Measurements from ENCODE around the gene MCTP1.

The MCTP1 gene

DNA sequence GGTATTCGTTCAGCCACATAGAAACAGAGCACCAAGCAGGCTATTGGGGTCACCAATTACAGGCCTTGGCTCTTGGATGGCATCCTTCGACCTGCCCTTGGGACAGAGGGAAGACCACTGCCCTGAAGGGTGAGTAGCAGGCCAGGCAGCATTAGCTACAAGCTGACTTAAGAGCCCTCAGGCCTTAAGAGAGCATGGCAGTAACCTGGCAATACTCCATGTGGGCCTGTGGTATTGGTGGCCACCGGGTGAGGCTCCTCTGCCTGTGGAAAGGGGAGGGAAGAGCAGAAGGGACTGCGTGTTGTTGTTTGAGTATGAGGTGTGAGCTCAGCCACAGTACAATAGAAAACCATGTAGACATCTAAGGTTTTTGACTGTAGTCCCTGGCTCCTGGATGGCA is 170.6 kb downstream of the MCTP1 start:
- DNase-seq (ENCODE audit: low spot score) = no peak

DNA sequence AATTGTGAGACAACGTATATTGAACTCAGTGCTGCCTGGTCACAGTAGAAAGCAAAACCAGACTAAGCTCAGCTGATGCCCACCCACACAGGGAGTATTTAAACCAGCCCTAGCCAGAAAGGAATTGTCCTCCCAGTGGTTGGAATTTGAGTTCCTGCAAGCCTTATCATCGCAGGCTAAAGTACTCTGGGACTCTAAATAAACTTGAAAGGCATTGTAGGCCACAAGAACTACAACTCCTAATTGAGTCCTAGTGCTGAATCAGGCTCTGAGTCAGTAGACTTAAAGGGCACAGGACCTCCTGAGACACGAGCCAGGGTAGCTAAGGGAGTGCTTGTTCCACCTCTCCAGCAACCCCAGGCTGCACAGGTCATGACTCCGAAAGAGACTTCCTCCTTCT is 171.4 kb downstream of the MCTP1 start:
- DNase-seq (ENCODE audit: low spot score) = no peak

DNA sequence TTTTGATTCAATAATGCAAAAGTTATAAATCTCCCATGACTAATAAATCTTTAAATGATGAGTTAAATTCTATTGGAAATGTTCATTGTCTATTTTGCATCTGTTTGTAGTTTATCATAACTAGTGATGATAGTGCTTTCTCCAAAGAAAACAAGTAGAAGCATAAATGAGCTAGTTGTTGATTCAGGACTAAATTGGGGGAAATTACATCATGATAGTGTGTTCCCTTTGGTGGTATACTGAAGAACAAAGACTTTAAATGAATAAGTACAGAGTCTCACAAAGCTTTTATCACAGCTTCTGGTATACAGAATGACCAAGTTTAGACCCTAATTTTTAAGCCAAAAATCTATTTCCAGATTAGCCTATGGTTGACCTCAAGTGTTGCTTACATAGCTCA is 173.8 kb downstream of the MCTP1 start:
- DNase-seq (ENCODE audit: low spot score) = no peak

DNA sequence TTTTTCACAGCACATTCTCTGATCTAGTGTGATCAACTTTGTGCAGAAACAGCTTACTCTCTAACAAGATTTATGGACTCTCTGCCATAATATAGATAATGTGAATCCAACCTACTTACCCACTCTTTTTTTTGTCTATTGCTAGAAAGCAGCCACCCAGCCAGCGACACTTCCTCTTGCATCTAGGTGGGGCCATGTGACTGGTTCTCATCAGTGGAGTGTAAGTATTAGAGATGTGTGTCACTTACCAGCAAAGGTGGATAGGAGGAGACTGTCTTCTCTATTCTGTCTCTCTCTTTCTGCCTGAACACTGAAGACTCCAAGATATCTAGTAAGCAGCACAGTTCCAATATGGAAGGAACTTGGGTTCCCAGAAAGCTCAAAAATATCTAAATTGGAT is 174.8 kb downstream of the MCTP1 start:
- DNase-seq (ENCODE audit: low spot score) = no peak

DNA sequence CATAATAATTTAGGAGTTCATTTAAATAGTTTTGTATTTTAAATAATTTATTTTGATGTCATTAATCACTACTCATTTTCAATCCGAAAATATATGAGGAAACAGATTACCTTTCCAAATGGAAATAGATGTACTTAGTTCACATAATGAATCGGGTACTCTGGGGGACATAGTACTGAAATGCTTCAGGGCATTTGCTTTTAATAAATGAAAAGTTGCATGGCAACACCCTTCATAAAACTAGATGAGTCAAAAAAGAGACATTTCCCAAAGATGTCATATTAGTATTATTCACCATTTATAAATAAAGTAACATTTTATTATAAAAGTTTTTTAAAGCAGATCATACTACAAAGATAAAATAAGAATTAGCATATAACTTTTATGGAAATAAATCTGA is 177.8 kb downstream of the MCTP1 start:
- DNase-seq (ENCODE audit: low spot score) = no peak

DNA sequence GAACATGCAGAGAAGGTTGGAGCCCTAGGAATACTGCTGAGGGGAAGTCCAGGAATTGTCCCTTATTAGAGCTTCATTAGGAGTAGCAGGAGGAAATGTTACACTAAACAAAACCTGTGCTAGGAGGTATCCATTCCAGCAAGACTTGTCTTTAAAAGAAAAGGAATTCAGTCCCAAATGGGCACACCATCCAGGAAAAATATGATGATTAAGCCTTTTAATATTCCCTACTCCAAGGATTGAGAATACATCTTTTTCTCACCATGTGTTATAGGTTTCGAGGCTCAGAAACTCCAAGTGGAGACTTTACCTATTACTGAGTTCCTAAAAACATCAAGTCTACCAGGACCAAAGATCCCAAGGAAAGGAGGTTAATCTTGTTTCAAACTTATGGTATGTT is 179.3 kb downstream of the MCTP1 start:
- no peak for DNase-seq (ENCODE audit: low spot score)

DNA sequence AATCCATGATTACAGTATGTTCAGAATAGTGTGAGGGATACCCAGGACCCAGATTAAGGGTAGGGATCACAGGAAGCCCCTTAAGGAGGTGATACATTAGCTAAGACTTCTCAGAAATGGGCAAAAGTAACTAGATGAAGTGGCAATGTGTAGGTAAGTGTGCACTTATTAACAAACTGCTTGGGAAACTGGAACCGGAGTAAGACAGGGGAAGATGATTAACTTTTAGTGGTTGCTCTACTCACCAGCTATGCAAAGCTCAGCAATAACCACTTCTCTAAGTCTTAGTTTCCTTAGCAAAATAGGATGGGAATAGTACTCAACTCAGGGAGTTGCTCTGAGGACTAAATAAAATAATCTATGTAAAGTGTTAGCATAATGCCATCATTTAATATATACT is 182.2 kb downstream of the MCTP1 start:
- no peak for DNase-seq (ENCODE audit: low spot score)

DNA sequence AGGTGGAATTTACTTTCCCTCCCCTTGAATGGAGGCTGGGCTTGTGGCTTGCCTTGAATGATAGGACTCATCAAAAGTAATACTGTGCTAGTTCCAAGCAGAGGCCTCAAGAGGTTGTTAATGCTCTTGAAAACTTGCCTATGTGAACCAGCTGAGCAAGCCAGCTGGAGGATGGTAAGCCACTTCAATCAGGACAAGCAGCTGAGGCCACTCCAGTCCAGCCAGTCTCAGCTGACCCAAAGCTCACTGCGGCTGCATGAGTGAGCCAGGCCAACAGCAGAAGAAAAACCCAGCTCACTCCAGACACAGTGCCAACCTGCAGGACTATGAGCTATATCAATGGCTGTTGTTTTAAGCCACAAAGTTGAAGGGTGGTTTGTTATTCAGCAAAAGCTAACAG is 182.8 kb downstream of the MCTP1 start:
- DNase-seq (ENCODE audit: low spot score) = no peak

DNA sequence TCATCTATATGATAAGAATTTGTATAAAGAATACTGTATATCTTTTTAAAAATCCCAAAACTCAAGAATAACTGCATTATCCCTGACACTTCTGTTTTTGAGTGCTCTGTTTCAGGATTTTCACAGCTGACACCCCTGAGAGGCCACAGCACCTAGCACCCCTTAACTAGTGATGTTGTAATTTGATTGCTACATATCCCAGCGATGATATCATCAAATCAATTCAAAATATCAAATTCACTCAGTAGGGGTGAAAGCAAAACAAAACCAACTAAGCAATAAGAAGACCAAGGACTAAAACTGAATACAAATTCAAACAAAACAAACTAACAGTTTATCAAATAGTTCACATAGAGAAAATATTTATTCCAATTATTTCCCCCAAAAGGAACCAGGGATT is 184.3 kb downstream of the MCTP1 start:
- no peak for DNase-seq (ENCODE audit: low spot score)

DNA sequence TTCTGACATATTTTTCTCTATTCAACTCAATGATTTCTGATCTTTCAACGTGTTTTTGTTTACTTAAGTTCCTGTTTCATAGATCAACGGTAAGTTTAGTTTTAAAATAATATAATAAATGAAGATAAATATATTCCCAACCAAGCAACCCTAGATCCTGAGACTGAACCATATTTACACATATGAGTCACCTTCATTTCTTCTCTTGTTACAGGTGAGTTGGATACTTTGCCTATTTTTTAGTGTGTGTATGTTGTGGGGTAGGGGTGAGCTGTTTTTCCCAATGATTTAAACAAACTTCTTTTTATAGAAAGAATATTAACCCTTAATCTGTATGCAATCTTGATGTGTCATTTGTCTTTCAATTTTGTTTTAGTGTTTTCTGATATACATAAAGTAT is 186.9 kb downstream of the MCTP1 start:
- no peak for DNase-seq (ENCODE audit: low spot score)

DNA sequence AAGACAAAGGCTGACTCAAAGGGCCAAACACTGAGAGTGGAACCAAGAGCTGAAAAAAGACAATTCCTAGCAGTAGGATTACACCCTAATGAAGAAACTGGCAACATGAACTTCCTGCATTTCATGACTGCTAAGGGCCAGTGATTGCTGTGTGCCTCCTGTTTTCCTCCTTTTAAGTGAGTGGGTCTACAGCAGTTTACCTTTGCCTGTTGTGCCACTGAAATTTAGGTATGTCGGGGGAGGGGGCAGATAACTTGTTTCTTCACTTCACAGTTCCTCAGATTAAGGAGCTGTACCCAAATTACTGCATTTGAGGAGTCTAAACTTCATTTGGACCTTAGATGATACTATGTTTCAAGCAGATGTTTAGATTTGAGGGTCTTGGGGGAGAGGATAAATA is 191.7 kb downstream of the MCTP1 start:
- DNase-seq (ENCODE audit: low spot score) = no peak

DNA sequence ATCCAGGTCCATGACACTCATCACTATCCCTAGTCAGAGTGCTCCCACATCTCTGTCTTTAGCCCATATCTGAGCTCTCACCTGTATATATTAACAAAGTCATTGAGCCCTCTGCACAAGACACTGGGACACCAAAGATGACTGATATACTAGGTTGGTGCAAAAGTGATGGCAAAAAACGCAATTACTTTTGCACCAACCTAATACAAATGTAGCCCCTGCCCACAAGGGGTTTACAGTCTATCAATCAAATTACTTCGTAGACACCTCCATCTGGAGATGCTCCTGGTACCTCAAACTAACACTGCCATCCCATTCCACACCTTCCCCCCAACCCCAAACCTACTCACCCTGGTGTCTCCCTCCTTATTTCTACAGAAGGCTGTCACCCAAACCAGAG is 194.1 kb downstream of the MCTP1 start:
- DNase-seq (ENCODE audit: low spot score) = no peak

DNA sequence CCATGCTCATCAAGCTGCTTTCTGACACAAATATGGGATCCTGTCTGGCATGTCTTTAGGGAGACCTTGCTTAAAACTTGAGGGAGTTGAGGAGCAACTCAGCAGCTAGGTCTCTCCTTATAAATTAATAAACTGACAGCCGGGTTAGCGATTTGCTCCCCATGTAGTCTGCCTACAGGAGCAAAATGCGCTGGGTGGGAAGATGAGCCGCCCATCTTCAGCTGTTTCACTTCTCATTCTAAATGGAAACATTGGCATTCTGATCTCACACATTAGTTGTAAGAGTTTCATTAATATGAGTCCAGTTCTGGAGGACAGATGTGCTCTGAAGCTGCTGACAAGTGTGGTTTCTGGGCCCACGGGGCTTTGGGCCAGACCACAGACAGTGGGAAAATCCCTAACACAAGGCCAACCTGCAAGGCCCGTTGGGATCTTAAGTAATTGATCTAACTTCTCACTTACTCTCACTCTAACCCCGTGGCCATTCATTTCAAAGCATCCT is 197.0 kb downstream of the MCTP1 start:
- DNase-seq (ENCODE audit: low spot score) = no peak

DNA sequence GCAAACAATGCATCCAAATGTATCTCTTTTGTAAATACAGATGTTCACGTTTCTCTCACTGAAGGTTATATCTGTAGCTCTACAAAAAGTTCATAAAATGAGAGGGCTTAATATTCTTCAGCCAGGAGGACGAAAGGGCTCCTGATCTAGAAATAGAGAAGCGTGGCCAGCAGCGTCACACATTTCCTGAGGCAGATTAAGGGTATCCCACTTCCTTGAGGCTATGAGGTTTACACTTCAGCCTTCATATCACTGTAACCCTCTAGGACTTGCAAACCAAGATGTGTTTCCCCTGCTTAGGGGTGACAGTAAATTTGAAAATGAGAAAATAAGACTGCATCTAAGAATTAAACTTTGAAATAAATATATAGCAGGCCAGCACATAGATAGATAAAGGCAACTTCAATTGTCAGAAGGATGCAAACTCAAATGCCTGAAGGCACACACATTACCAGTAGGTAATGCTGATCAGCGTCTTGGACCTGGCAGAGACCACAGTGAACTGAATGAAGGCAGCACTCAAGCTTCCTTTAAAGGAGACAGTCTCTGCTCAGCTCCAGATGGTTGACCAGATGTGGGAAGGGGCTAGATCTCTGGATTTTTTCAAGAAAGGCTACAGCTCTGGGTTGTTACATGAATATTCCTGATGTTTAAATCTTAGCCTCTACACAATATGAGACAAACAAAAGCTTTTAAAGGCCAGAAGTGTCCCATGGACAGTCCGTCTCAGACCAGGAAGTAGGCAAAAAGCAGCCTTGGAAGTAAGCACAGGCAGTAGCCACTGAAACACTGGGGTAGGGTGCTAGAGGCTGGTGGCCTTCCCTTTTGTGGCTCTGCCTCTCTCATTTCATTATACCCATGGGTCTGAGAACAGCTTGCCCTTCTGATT is 197.7 kb downstream of the MCTP1 start:
- no peak for DNase-seq (ENCODE audit: low spot score)

DNA sequence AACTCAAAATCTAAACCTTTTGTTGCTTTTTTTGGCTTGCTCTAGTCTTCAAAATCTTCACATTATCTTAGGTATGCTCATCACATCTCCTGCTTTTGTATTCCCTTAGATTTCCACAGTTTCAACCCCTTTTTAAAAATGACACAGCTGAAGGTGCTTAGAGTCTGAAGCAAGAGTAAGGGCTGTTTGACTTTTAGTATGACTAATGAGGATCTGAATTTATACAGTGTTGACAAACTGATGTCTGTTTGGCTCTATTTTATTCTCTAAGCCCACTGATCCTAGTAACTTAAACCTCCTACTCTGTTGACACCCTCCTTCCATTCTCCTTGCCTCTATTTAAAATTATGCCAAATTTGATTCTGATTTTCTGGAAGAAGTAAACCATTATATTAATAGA is 200.1 kb downstream of the MCTP1 start:
- no peak for DNase-seq (ENCODE audit: low spot score)

DNA sequence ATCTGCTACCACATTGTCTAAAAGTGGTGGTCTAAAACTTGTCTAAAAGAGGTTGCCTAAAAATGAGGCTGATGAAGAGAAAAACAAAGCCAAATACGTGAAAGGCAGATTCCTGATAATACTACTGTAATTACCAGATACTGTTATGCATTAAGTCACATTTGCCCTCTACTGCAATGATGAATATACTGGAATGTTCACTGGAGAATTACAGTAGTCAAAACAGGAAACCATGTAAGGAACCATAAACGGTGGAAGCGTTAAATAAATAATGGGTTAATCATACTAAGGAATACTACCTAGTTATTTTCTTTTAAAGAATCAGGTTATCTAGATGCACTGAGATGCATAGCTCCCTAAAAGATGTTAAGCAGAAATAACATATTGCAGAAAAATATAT is 201.3 kb downstream of the MCTP1 start:
- no peak for DNase-seq (ENCODE audit: low spot score)

DNA sequence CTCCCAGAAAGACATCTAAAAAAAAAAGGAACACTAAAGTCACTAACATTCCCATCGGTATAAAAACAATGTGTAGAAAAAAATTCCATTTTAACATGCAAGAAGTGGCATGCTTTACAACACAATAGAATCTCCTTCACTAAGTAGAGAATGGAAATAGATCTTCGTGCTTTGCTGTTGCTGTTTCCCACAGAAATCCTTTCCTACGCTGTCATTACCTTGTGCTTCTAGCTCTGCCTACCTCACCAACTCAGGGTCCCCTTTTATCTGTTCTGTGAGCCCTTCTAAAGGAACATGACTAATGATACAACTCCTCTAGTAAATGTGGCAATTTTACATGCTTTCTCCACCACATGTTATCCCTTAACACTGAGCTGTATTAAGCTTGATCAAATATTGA is 202.9 kb downstream of the MCTP1 start:
- DNase-seq (ENCODE audit: low spot score) = no peak

DNA sequence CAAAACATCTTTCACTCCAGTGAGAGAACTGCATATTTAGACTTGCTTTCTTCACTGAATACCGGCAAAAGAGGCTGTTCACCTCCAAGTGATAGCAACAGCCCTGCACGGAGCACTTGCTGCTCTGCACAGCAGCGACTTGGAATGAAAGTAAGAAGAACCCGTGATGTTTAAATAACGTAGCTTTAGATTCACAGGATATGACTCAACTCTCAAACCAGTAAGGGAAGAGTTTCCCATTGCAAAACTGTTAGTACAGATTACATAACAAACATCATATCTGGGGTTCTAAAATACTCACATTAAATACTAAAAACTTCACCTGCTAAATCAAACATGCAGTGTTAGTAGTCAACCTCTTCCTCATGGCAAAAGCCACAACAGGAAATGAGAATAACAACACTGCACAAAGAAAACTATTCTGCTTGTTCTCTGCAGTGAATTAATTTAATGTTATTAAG is 203.4 kb downstream of the MCTP1 start:
- no peak for DNase-seq (ENCODE audit: low spot score)

DNA sequence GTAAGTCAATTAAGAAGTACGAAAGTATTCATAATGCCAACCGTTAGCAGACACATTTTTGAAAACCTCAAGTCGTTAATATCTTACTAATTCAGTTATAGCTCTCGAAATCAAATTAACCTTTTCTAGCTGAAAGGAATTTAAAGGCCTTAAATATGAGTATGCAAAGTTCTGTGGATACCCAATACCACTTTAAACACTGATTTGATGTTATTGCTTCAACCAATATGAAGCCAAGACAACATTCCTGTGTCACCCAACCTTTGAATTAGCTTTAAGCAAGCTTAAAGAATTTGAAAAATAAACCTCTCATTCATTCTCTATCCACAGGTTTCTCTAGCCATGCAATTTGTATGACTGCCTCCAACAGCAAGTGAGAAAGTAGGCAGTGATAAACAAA is 204.5 kb downstream of the MCTP1 start:
- DNase-seq (ENCODE audit: low spot score) = no peak

DNA sequence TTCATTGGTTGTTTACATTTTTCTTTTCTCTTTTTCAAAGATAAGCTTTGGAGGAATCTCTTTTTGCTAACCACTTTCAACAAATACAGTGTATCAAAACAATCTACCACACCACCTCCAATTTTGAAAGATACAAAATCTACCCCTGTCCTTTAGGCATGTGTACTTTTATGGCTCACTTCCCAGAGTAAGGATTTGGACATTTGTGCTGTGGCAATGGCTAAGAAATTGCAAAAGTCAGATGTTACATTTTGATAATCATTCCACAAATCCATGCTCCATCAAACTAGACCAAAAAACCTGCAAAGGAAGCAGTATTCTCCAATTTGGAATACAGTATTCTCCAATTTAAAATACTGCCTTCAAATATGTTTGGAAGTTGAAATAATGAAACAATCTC is 204.9 kb downstream of the MCTP1 start:
- no peak for DNase-seq (ENCODE audit: low spot score)

DNA sequence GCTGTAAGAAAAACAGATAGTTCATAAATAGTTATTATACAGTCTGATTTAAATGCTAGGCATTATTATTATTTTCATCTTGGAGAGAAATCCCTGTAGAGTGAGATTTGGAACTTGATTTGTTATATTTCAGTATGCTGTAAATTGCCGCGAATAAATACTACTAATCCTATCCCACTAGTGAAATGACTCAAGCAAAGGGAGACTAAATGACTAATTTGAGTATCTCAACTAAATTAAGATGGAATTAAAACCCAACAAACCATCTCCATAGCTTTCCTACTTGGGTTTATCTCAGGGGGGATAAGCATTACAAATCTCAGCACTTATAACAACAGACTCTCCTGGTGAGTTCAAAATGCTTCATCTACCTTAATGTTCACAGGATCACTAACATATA is 206.0 kb downstream of the MCTP1 start:
- no peak for DNase-seq (ENCODE audit: low spot score)

DNA sequence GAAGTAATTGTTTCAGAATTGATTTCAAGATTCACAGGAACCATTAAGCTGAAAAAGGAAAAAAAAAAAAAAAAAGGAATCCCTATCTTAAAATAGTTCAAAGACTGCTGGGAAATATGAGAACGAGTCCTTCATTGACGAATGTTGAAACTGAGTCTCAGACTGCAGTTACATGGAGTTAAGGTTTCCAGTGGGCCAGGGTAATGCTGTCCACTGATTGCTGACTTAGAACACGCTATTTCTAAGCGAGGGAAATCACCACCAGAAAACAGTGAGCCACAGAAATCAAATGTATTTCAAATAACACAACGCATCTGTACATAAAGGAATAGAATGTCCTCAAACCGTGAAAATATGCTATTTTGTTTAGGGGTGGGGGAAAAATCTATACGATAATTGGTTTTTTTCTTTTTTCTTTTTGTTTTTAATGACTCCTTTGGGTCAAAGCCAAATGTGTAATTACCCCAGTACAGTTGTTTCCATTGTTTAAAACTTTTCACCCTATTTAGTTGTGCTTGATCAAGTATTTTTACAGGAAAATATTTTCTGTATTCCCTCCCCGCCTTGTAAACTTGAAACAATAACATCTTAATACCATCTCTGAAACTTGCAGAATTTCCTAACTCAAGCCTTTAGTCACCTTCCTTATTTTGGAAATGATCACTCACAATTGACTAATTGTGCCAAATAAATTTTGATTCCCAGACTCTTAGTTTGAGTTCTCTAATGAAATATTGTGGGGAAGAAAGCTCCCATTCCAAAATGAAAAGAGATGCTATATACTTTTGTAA is 208.3 kb downstream of the MCTP1 start:
- DNase-seq (ENCODE audit: low spot score) = no peak

DNA sequence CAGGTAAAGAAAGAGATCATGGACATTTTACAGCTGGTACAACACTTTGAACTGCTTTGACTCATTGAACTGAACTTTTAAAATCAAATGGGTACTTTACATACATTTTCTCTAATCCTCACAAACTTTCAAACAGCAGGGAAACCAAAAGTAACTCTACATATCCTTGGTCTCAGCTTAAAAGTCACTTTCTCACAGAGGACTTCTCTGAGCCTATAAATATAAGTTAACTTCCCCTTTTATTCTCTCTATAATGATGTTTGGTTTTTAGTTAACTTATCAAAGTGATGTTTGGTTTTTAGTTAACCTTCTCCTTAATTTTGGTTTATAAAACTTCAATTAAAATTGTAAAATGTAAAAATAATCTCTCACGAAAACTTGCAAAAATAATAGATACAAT is 209.8 kb downstream of the MCTP1 start:
- no peak for DNase-seq (ENCODE audit: low spot score)
